ENCODE data around the gene STK33.
"Not testable (repeated sequence)": the region's sequence is repeated elsewhere in the genome, so short reads cannot be mapped to it uniquely, and the experiment has no call there.

Gene STK33

GRCh38 chr11:8543278-8543677, 50.8 kb downstream of the STK33 start:
- no peak for DNase-seq (ENCODE audit: low spot score)

- no peak for DNase-seq (ENCODE audit: low spot score)
Observed at GRCh38 chr11:8541448-8541847, 52.6 kb downstream of the STK33 start.

- no peak for DNase-seq (ENCODE audit: low spot score)
Observed at GRCh38 chr11:8533332-8533731, 60.7 kb downstream of the STK33 start.

- no peak for DNase-seq (ENCODE audit: low spot score)
Observed at GRCh38 chr11:8532475-8532874, 61.6 kb downstream of the STK33 start.

- no peak for DNase-seq (ENCODE audit: low spot score)
Observed at GRCh38 chr11:8531982-8532381, 62.0 kb downstream of the STK33 start.

GRCh38 chr11:8531312-8531711, 62.7 kb downstream of the STK33 start:
- DNase-seq (ENCODE audit: low spot score): no peak

- DNase-seq (ENCODE audit: low spot score): no peak
Observed at GRCh38 chr11:8527939-8528338, 66.1 kb downstream of the STK33 start.

- DNase-seq (ENCODE audit: low spot score): no peak
Observed at GRCh38 chr11:8523396-8523795, 70.6 kb downstream of the STK33 start.

- DNase-seq (ENCODE audit: low spot score): no peak
Observed at GRCh38 chr11:8512547-8512946, 81.5 kb downstream of the STK33 start.

- DNase-seq (ENCODE audit: low spot score): no peak
Observed at GRCh38 chr11:8503910-8504364, 90.1 kb downstream of the STK33 start.

- no peak for DNase-seq (ENCODE audit: low spot score)
Observed at GRCh38 chr11:8501836-8502235, 92.2 kb downstream of the STK33 start.

GRCh38 chr11:8488395-8488794, 105.6 kb downstream of the STK33 start:
- no peak for DNase-seq (ENCODE audit: low spot score)

GRCh38 chr11:8487261-8487660, 106.8 kb downstream of the STK33 start:
- DNase-seq (ENCODE audit: low spot score): no peak

GRCh38 chr11:8484251-8484650, 109.8 kb downstream of the STK33 start:
- DNase-seq (ENCODE audit: low spot score): no peak

- no peak for DNase-seq (ENCODE audit: low spot score)
Observed at GRCh38 chr11:8480858-8481257, 113.2 kb downstream of the STK33 start.

- DNase-seq (ENCODE audit: low spot score): no peak
Observed at GRCh38 chr11:8477680-8478079, 116.3 kb downstream of the STK33 start.

GRCh38 chr11:8477151-8477550, 116.9 kb downstream of the STK33 start:
- DNase-seq (ENCODE audit: low spot score): no peak

GRCh38 chr11:8467806-8468205, 126.2 kb downstream of the STK33 start:
- DNase-seq (ENCODE audit: low spot score): not testable (repeated sequence)

- not testable (repeated sequence) for DNase-seq (ENCODE audit: low spot score)
Observed at GRCh38 chr11:8467356-8467755, 126.7 kb downstream of the STK33 start.

- DNase-seq (ENCODE audit: low spot score): not testable (repeated sequence)
Observed at GRCh38 chr11:8466884-8467283, 127.1 kb downstream of the STK33 start.

GRCh38 chr11:8459711-8460399, 134.2 kb downstream of the STK33 start:
- no peak for DNase-seq (ENCODE audit: low spot score)

GRCh38 chr11:8442301-8442700, 151.7 kb downstream of the STK33 start:
- DNase-seq (ENCODE audit: low spot score): no peak

GRCh38 chr11:8440649-8441048, 153.4 kb downstream of the STK33 start:
- no peak for DNase-seq (ENCODE audit: low spot score)

- no peak for DNase-seq (ENCODE audit: low spot score)
Observed at GRCh38 chr11:8429483-8429882, 164.5 kb downstream of the STK33 start.
